Smooth muscle cell (in vitro differentiated cells): ENCODE data around the gene PSMD8. TPM values are rescaled to one million over a fixed set of nuclear protein-coding genes. Genes with fewer than 3 reads are reported as not detected.

Experiments used
- DNase-seq: peaks from one replicate; lab custom pipeline; 2025; ENCODE audit not compliant: unreplicated experiment; lab: John Stamatoyannopoulos, UW
- H2AFZ ChIP-seq: fragments of 200-600 bp; sonication (generic); 2 replicates; pipeline ENCODE4 v1.6.0; 2016; ENCODE audit warnings: antibody characterized with exemption, low read depth, mild to moderate bottlenecking
- H3F3A ChIP-seq: fragments of 200-600 bp; sonication (generic); 2 replicates; pipeline ENCODE4 v1.6.0; 2017; ENCODE audit warnings: antibody characterized with exemption, low read depth
- H3K27ac ChIP-seq: fragments of 200-600 bp; sonication (generic); 2 replicates; pipeline ENCODE4 v1.5.1; 2016; ENCODE audit warnings: low read depth, mild to moderate bottlenecking
- H3K27me3 ChIP-seq: fragments of 200-600 bp; sonication (generic); 2 replicates; pipeline ENCODE4 v1.6.1; 2016; ENCODE audit warnings: low read depth, mild to moderate bottlenecking
- H3K36me3 ChIP-seq: fragments of 200-600 bp; sonication (generic); 2 replicates; pipeline ENCODE4 v1.5.1; 2016; ENCODE audit warnings: low read depth
- H3K4me1 ChIP-seq: fragments of 200-600 bp; sonication (generic); 2 replicates; pipeline ENCODE4 v1.5.1; 2016; ENCODE audit warnings: low read depth
- H3K4me2 ChIP-seq: fragments of 200-600 bp; sonication (generic); 2 replicates; pipeline ENCODE4 v1.6.0; 2016; ENCODE audit warnings: mild to moderate bottlenecking
- H3K4me3 ChIP-seq: fragments of 200-600 bp; sonication (generic); 2 replicates; pipeline ENCODE4 v1.5.1; 2016; ENCODE audit warnings: mild to moderate bottlenecking
- H3K79me2 ChIP-seq: fragments of 200-600 bp; sonication (generic); 2 replicates; pipeline ENCODE4 v1.6.0; 2016; ENCODE audit warnings: low read depth, mild to moderate bottlenecking
- H3K9ac ChIP-seq: fragments of 200-600 bp; sonication (generic); 2 replicates; pipeline ENCODE4 v1.6.0; 2016; ENCODE audit warnings: low read depth
- H3K9me3 ChIP-seq: fragments of 200-600 bp; sonication (generic); replicated peaks from 2 replicates; pipeline ENCODE4 v1.5.1; 2016; ENCODE audit warnings: low read depth
- H4K20me1 ChIP-seq: fragments of 200-600 bp; sonication (generic); 2 replicates; pipeline ENCODE4 v1.6.0; 2016; ENCODE audit warnings: low read depth
- WGBS: methylation state at CpG from one replicate; pipeline ENCODE4 v1.1.7; 2016; ENCODE audit warnings: low lambda C conversion rate; 5-methylcytosine and 5-hydroxymethylcytosine counted together
- polyA plus RNA-seq: library from polyadenylated mRNA; unstranded; fragments of >200 nt; fragmentation: Nextera tagmentation; extraction: Ambion mirVana; gene quantifications from 2 replicates; pipeline ENCODE4 v1.2.1, GENCODE V29; 2016
- total RNA-seq: library from RNA; depleted of rRNA; stranded (reverse); fragments of >200 nt; gene quantifications from 2 replicates; pipeline ENCODE4 v1.2.3, GENCODE V29; 2014
- TF ChIP-seq, protein P1 (sequence below): fragments of 200-600 bp; sonication (generic); IDR thresholded peaks from 2 replicates; pipeline ENCODE4 v1.5.1; 2017; ENCODE audit warnings: borderline replicate concordance, mild to moderate bottlenecking, antibody characterized with exemption; ENCODE audit not compliant: insufficient read depth, poor library complexity, severe bottlenecking

Gene PSMD8
- total and polyA plus RNA-seq, 2 experiments from 2014 or later = 377 to 404 TPM

DNA sequence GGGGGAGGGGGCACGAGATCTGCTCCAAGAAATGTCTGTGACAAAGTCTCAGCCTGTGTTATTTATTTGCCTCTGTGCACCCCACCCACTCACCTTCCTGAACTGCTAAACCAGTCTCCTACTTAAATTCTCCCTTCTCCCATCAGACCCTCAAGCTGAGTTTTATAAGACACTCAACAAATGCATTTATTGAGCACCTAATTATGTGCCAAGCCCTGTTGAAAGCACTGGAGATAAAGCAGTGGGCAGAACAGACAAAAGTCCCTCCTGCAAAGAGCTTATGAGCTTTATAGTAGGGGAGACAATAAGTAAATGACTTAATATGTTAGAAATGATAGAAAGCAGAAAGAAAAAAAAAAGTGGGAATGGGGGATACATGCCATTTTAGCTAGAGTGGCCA, 25.2 kb downstream of the PSMD8 start:
- H3K27ac ChIP-seq = no peak overlapping the region

DNA sequence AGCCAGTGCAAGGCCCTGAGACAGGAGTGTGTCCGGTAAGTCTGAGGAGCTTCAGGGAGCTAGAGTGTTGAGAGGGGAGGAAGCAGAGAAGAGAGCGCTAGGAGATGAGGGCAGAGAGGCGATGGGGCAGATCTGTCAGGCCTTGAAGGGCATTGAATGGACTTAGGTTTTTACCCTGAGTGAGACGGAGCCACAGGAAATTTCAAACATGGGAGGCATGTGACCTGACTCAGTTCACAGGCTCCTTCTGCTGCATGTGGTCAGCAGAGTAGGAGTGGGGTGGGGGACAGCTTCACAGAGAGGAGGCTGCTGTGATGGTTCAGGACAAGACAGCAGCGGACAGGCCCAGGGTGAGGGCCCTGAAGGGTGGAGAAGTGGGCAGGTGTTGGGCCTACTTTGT, 26.0 kb downstream of the PSMD8 start:
- Histone ChIP-seq H3K9me3 (no peaks in the 10 kb centered on the region), H3F3A (no peaks in the 10 kb centered on the region), H3K79me2 (no peaks in the 10 kb centered on the region), H3K27me3 (no peaks in the 10 kb centered on the region), H4K20me1 (no peaks in the 10 kb centered on the region), H3K4me1 (no peaks in the 10 kb centered on the region), H3K36me3 (no peaks in the 10 kb centered on the region), H3K4me3 (no peak overlapping the region), H3K27ac (no peak overlapping the region), H3K4me2 (no peak overlapping the region), H3K9ac (no peak overlapping the region), H2AFZ (no peak overlapping the region)
- no peak for DNase-seq
- 72% methylated on average over 5 of the region's 5 CpGs for WGBS
- TF ChIP-seq, protein P1, sequence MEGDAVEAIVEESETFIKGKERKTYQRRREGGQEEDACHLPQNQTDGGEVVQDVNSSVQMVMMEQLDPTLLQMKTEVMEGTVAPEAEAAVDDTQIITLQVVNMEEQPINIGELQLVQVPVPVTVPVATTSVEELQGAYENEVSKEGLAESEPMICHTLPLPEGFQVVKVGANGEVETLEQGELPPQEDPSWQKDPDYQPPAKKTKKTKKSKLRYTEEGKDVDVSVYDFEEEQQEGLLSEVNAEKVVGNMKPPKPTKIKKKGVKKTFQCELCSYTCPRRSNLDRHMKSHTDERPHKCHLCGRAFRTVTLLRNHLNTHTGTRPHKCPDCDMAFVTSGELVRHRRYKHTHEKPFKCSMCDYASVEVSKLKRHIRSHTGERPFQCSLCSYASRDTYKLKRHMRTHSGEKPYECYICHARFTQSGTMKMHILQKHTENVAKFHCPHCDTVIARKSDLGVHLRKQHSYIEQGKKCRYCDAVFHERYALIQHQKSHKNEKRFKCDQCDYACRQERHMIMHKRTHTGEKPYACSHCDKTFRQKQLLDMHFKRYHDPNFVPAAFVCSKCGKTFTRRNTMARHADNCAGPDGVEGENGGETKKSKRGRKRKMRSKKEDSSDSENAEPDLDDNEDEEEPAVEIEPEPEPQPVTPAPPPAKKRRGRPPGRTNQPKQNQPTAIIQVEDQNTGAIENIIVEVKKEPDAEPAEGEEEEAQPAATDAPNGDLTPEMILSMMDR = no peak

More for the DNA sequence above, 25.2 kb downstream of the PSMD8 start:
- H3K79me2 ChIP-seq = no peaks in the 10 kb centered on the region
- no peaks in the 10 kb centered on the region for H3K9me3 ChIP-seq
- TF ChIP-seq, protein P1 = no peak
- H3K36me3 ChIP-seq = no peaks in the 10 kb centered on the region
- H3F3A ChIP-seq = no peaks in the 10 kb centered on the region
- H3K4me3 ChIP-seq = no peak overlapping the region
- no peak overlapping the region for H2AFZ ChIP-seq
- DNase-seq = no peak
- H4K20me1 ChIP-seq = no peaks in the 10 kb centered on the region
- H3K27me3 ChIP-seq = no peaks in the 10 kb centered on the region
- no peaks in the 10 kb centered on the region for H3K4me1 ChIP-seq
- H3K9ac ChIP-seq = no peak overlapping the region
- 90% methylated on average over 1 of the region's 1 CpG for WGBS
- no peak overlapping the region for H3K4me2 ChIP-seq

DNA sequence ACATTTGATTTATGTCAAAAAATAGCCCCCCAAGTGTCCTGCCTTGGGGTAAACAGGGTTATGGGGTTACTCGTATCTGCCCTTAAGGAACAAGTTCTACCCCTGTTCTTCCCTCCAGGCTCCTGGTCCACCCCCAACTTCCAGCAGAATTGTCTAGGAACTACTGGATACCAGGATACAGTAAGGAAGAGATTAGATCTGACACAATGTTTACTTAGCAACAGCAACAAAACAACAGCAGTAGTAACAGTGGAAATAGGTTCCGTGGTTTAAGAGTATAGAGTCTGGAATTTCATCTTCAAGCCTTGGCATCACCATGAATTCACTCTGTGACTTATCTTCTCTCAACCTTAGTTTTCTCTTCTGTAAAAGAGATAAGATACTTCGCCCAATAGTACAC, 26.8 kb downstream of the PSMD8 start:
- H3K9ac ChIP-seq = no peak overlapping the region
- no peaks in the 10 kb centered on the region for H3F3A ChIP-seq
- TF ChIP-seq, protein P1 = no peak
- H3K9me3 ChIP-seq = no peaks in the 10 kb centered on the region
- H3K79me2 ChIP-seq = no peaks in the 10 kb centered on the region
- H3K4me1 ChIP-seq = no peaks in the 10 kb centered on the region
- WGBS = 76% methylated on average over 3 of the region's 3 CpGs
- H4K20me1 ChIP-seq = no peaks in the 10 kb centered on the region
- H3K4me3 ChIP-seq = no peak overlapping the region
- H3K36me3 ChIP-seq = no peaks in the 10 kb centered on the region
- H3K27ac ChIP-seq = no peak overlapping the region
- DNase-seq = no peak
- H3K27me3 ChIP-seq = no peaks in the 10 kb centered on the region
- H2AFZ ChIP-seq = no peak overlapping the region
- H3K4me2 ChIP-seq = no peak overlapping the region

DNA sequence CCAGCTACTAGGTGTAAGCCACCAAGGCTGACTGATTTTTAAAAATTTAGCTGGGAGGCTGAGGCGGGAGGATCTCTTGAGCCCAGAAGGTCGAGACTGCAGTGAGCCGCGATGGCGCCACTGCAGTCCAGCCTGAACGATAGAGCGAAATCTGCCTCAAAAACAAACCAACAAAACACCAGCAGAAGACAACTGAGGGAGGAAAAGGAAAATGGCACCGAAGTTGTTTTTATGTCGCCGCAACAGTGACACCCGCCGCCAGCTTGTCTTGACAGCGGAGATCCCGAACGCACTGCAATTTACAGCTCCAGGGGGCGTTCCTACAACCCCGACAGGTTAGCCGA, 28.2 kb downstream of the PSMD8 start:
- no peaks in the 10 kb centered on the region for H3K27me3 ChIP-seq
- H3K9ac ChIP-seq = no peak overlapping the region
- DNase-seq = no peak
- no peaks in the 10 kb centered on the region for H3K36me3 ChIP-seq
- TF ChIP-seq, protein P1 = no peak
- no peaks in the 10 kb centered on the region for H3K9me3 ChIP-seq
- H3K4me3 ChIP-seq = peak overlapping the region; percentile 83
- H2AFZ ChIP-seq = peak overlapping the region; percentile 69
- 10% methylated on average over 18 of the region's 18 CpGs for WGBS
- peak overlapping the region; percentile 91 for H3K4me2 ChIP-seq
- no peaks in the 10 kb centered on the region for H3F3A ChIP-seq
- peak overlapping the region; percentile 19 for H3K27ac ChIP-seq
- H4K20me1 ChIP-seq = no peaks in the 10 kb centered on the region
- no peaks in the 10 kb centered on the region for H3K79me2 ChIP-seq
- no peaks in the 10 kb centered on the region for H3K4me1 ChIP-seq
